GM21381 (cell line): Measurements from ENCODE around the gene MAN2C1.
"Not testable (repeated sequence)": the region's sequence is repeated elsewhere in the genome, so short reads cannot be mapped to it uniquely, and the experiment has no call there.

Source experiments
- ATAC-seq: cut with Tn5 transposase; IDR thresholded peaks from one replicate; pipeline ENCODE4 v1.9.1; 2021; ENCODE audit warnings: mild to moderate bottlenecking, moderate library complexity; ENCODE audit not compliant: unreplicated experiment

MAN2C1 gene

DNA sequence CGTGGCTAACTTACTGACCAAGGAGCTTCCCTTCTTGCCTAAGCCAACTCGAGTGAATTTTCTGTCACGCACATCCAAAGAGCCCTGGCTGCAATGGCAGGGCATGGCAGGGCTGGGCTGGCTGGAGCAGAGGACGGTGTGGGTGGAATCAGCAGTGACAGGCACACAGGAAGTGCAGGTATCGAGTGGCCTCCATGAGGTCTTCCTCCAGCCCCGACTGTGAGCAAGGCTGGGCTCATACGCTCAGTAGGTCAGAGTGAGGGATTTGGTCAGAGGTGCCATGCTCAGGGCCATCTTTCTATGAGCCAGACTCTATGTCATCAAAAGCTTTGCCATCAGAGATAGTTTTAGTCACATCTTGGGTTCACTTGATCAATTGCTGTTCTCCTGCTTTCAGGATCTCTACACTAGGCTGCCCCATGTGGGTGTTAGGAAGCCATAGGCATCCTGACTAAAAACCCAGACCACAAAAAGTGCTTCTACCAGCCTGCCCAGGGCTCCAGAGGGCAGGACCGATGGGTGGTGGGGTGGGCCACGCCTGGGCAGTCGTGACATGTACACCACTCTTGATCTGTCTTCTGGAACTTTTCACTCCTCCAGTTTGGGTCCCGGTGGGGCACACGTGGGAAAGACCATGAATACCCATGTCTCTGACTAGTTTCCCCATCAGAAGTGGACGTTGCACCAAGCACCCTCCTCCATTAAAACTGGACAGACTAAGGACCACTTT, 55.1 kb downstream of the MAN2C1 start:
- no peak for ATAC-seq

- not testable (repeated sequence) for ATAC-seq
Measured at GRCh38 chr15:75312548-75312947, 55.9 kb downstream of the MAN2C1 start.

DNA sequence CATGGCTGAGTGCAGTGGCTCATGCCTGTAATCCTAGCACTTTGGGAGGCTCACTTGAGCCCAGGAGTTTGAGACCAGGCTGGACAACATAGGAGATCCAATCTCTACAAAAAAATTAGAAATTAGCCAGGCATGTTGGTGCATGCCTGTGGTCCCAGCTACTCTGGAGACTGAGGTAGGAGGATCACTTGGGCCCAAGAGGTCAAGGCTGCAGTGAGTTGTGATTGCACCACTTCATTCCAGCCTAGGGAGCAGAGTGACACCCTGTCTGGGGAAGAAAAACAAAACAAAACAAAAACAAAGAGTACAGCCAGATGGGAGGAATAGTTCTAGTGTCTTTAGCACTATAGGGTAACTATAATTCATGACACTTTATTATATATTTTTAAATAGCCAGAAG, 58.7 kb downstream of the MAN2C1 start:
- ATAC-seq, result no peak

DNA sequence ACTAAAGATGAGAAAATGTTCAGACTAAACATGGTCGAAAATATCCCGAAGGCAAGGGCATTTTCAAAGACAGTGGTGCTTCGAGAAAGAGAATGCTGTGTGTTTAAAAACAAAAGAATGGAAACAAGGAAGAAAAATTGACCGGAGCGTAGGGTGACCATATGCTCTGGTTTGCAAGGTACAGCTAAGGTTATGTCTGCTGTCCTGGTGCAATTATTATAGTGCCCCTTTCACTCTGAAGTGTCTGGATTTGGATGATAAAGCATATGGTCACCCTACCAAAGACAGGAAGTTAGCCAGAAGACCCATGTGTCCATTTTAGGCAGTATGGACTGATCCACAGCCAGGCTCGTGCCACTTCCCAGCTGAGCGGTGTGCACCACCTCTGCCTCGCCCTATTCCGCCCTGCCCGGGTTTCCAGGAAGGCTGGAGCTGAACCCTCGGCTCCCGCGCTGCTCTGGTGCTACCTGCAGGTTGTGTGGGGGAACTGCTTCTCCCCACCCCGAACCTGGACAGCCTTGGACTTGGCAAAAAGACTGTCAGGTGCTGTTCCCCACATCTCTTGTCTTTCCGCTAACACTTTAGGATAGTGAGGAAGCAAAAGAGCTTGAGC, 60.5 kb downstream of the MAN2C1 start:
- no peak for ATAC-seq

DNA sequence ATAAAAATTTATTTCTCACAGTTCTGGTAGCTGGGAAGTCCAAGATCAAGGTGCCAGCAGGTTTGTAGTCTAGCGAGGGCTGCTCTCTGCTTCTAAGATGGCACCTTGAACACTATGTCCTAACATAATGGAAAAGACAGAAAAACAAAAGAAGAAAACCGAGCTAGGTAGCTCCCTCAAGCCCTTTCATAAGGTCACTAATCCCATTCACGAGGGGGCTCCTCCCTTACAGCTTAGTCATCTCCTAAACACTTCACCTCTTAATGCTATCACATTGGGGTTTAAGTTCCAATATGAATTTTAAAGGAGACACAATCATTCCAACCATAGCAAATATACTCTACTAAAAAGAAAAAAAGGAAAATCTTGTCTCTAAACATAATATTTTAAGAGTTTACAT, 62.2 kb downstream of the MAN2C1 start:
- no peak for ATAC-seq
